ENCODE data around the gene CASQ2.

DNA sequence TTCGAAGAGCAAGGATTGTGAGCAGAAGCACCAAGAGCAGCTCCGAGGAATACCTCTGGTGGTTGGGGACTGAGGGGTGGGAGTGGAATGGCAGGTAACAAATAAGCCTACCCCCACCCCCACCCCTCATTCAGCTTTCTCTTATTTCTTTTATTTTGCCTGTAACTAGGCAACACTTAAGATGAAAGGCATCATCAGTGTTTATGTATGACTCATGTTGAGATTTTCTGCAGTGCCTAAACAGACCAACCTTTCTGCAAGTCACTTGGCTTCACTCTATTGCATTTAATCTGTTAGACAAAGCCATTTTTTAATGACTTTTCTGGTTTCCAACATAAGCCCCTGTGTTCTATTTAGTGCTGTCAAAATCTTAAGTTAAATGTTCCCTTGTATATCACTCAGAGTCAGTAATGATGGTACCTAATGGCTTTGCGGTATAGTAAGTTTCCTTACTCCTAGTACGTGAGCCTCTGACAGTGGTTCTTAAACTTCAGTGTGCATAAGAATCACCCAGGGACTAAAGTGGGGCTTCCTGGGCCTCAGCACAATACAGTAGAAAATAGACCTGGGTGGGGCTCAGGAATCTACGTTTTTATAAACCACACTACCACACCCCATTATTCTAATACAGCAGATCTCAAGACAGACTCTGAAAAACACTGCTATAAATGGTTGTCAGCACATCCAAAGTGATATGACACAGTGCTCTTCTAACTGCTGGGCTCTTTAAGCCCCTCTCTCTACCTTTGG is 19.9 kb downstream of the CASQ2 start:
- TF ChIP-seq, protein P1, sequence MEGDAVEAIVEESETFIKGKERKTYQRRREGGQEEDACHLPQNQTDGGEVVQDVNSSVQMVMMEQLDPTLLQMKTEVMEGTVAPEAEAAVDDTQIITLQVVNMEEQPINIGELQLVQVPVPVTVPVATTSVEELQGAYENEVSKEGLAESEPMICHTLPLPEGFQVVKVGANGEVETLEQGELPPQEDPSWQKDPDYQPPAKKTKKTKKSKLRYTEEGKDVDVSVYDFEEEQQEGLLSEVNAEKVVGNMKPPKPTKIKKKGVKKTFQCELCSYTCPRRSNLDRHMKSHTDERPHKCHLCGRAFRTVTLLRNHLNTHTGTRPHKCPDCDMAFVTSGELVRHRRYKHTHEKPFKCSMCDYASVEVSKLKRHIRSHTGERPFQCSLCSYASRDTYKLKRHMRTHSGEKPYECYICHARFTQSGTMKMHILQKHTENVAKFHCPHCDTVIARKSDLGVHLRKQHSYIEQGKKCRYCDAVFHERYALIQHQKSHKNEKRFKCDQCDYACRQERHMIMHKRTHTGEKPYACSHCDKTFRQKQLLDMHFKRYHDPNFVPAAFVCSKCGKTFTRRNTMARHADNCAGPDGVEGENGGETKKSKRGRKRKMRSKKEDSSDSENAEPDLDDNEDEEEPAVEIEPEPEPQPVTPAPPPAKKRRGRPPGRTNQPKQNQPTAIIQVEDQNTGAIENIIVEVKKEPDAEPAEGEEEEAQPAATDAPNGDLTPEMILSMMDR (IDR thresholded peaks at IDR 0.05), result no peak
- no peak for TF ChIP-seq POLR2A (IDR thresholded peaks at IDR 0.05)

Data from transverse colon (tissue), 3 donors.